ENCODE data around the gene RSF1.

GRCh38 chr11:77705195-77705875 is 115.2 kb downstream of the RSF1 start:
- TF ChIP-seq, protein P1, sequence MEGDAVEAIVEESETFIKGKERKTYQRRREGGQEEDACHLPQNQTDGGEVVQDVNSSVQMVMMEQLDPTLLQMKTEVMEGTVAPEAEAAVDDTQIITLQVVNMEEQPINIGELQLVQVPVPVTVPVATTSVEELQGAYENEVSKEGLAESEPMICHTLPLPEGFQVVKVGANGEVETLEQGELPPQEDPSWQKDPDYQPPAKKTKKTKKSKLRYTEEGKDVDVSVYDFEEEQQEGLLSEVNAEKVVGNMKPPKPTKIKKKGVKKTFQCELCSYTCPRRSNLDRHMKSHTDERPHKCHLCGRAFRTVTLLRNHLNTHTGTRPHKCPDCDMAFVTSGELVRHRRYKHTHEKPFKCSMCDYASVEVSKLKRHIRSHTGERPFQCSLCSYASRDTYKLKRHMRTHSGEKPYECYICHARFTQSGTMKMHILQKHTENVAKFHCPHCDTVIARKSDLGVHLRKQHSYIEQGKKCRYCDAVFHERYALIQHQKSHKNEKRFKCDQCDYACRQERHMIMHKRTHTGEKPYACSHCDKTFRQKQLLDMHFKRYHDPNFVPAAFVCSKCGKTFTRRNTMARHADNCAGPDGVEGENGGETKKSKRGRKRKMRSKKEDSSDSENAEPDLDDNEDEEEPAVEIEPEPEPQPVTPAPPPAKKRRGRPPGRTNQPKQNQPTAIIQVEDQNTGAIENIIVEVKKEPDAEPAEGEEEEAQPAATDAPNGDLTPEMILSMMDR (IDR thresholded peaks at IDR 0.05): no peak
- no peak for TF ChIP-seq EZH2 (IDR thresholded peaks at IDR 0.05; ENCODE audit: borderline replicate concordance, insufficient read depth, low read depth, low read length, poor library complexity, severe bottlenecking)

All from B cell (primary cell).